ELR (cell line): ENCODE data around the gene GCNT4.
"Not testable (repeated sequence)": the region's sequence is repeated elsewhere in the genome, so short reads cannot be mapped to it uniquely, and the experiment has no call there.

Source experiments
- DNase-seq: peaks from one replicate; pipeline ENCODE4 v3.0.0-alpha.2; 2015; ENCODE audit warnings: low read depth

The GCNT4 gene

DNA sequence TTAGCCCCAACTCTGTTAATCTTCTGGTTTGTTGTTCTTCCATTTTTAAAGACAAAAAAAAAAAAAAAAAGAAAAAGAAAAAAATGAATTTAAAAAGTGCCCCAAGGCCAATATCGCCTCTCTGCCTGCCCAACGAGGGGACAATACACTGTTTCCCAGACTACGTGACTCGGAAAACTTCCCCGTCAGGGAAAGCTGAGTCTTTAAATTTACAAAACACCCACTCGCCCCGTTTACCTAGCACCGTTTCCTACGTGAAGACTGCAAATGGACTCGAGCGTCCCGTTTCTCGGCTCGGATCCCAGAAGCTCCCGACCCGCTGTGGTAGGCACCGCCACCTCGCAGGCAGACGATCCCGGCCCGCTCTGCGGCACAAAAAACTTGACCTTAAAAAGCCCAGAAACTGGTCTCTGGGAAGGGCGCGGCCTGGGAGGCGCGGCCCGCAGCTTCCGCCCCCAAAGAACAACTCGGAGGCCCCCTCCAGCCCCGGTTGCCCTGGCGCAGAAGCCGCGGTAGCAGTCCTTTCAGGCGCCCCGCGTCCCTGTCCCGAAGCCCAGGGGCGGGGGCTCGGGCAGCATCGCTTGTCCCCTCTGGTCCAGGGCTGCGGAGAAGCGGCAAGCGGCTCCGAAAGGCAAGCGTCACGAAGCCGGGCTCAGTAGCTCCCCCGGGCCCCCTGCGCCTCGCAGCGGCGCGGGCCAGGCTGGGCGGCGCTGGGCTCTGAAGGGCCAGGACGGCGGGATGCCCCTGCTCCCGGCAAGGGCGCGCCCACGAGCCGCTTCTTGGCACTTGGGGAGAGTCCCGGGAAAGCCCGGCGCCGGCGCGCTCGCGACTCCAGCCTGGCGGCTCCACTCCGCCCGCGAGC is at the start of gene GCNT4:
Gene GCNT4, minus strand, starts transcription at position 367 of the 862 bp plus-strand sequence. CDS start 22,521 bp downstream, outside the sequence.
- DNase-seq, result peak; percentile 60

DNA sequence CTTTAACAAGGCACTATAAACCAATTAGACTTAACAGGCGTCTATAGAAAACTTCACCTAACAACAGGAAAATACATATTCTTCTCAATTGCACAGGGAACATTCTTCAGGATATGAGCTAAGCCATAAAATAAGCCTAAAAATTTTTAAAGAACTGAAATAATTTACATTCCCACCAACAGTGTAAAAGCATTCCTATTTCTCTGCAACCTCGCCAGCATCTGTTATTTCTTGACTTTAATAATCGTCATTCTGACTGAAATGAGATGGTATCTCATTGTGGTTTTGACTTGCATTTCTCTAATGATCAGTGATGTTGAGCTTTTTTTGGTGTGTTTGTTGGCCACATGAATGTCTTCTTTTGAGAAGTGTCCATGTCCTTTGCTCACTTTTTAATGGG is 43.6 kb upstream of the GCNT4 start:
- peak; percentile 3 for DNase-seq

DNA sequence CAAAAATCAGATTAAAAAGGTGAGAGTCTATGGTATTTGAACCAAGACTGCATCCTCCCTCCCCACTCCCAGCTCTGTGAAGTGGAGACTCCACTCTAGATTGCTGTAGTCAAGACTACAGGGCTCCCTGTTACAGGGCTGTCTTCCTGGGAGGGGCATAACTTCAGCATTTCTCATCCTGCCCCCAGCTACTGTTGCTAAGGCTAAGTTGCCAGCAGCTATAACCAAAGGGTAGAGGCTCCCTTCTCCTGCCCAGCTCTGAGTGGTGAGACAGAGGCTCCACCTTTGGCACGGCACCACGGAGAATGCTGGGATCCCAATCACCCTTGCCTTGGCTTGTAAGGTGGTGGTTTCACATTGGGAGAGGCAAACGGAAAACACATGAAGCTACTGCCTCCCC is 39.2 kb upstream of the GCNT4 start:
- peak; percentile 58 for DNase-seq

- DNase-seq, result no peak
Measured at GRCh38 chr5:75089662-75090061, 37.3 kb upstream of the GCNT4 start.

DNA sequence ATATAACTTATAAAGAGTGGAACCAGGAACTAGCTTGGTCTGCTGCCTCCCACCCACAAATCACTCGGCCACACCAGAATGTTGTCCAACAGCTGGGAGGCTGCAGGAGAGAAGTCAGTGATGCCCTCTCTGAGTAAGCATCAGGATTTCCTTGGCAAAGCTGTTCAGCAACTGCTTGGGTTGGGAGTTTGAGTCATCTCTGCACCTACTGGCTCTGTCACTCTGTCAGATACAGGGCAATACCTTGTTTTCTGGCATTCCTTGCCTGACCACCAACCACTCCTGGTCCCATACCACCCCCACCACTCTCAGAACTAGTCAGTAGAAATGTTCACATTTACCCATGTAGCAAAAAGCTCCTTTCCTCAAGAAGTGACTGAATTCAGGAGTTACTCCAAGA is 36.8 kb upstream of the GCNT4 start:
- DNase-seq, result peak; percentile 9

DNA sequence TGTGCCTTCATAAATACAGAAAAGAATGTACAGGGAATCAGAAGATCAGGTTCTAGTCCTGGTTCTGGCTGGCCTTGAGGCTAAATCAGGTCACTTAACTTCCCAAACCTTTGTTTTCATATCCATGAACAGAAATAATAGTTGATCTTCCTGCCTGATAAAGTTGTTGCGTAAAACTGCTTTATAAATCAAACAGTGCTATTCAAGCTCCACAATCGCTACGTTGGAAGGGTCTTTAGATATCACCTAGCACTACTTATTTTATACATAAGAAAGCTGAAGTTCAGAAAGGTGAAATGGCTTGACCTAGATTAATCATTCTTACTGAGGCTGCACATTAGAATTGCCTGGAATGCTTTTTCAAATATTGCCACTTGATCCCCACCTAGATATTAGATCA is 36.3 kb upstream of the GCNT4 start:
- no peak for DNase-seq

DNA sequence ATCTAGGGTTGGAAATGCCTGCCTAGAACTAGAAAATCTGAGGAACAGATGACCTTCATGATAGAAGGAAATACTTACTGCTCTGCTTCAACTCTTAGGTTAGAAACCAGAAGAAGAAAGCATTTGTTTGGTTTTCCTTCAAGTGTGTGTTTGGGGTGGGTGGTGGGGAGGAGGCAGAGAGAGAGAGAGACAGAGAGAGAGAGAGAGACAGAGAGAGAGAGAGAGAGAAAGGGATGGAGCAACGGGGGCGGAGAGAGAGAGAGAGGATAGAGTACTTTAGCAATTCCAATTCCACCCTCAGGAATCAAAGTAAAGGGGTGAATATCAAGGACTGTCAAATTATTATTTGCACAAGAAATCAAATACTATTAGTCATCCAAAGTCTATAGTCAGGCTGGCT is 29.2 kb upstream of the GCNT4 start:
- DNase-seq, result no peak

DNA sequence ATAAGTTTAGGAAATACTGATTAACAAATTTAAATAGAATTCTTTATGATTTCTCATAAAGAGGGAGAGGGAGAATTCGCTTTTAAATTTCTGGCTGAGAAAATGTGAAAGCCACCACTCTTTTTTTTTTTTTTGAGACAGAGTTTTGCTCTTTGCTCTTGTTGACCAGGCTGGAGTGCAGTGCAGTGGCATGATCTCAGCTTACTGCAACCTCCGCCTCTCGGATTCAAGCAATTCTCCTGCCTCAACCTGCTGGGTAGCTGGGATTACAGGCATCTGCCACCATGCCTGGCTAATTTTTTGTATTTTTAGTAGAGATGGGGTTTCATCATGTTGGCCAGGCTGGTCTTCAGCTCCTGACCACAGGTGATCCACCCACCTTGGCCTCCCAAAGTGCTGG is 27.0 kb upstream of the GCNT4 start:
- DNase-seq, result not testable (repeated sequence)

- no peak for DNase-seq
Measured at GRCh38 chr5:75078027-75078426, 25.7 kb upstream of the GCNT4 start.

DNA sequence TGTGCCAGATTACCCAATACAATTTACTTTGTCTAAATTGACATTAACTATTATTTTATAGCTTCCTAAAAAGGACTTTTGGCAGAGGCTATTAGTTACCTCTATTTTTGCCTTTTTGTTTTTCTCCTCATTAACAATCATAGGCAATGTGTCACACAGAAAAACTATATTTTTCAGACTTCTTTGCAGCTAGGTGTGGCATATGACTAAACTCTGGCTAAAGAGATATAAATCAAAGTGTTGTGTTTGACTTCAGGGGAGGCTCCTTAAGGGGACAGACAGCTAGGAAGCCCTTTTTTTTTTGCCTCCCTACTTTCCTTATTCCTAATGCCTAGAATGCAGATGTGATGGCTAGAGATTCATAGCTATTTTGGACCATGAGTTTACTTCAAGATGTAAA is 19.7 kb upstream of the GCNT4 start:
- DNase-seq, result no peak

GRCh38 chr5:75071100-75071499 is 18.7 kb upstream of the GCNT4 start:
- DNase-seq, result no peak

DNA sequence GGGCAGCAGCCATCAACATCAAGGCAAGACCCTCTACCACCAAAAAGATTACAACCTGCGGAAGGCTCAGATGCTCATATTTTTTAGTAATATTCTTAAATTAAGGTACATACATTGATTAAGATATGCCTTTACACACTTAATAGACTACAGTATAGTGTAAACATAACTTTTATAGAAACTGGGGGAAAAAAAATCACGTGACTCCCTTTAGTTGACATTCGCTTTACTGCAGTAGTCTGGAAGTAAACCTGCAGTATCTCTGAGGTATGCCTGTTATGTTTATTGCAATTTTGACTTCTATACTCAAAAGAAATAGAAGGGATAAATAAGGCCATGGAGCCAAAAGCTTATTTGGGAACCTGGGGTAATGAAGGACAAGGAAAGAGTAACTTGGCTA is 15.1 kb upstream of the GCNT4 start:
- no peak for DNase-seq

GRCh38 chr5:75062925-75063531 is 10.7 kb upstream of the GCNT4 start:
- DNase-seq, result no peak

DNA sequence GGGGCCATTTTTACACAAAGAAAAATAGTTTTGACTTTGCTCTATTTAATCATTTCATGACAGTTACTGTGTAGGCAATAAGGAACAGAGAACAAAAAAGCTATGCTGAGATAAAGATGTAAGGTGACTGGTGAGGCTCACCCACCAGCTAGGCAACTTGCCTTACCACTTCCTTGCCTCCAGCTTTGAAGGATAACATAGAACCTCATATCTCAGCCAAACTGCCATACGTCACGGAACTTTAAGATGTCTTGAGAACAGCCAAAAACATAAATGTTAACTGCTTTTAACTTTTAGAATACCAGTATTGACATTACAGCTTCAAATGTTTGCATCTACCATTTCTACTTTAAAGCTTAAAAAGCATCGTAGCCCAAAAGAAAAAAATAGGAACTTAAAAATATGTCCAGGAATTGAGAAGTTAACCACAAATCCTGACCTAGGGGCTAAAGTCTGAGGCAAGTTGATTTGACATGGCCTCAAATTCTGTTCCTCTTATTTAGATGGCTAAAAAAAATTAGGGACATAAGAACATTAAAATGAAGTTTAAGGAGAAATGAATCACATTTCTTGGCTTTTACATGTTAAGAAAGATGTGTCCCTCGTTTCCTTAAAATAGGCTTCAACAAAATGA is 7.7 kb upstream of the GCNT4 start:
- DNase-seq, result no peak

DNA sequence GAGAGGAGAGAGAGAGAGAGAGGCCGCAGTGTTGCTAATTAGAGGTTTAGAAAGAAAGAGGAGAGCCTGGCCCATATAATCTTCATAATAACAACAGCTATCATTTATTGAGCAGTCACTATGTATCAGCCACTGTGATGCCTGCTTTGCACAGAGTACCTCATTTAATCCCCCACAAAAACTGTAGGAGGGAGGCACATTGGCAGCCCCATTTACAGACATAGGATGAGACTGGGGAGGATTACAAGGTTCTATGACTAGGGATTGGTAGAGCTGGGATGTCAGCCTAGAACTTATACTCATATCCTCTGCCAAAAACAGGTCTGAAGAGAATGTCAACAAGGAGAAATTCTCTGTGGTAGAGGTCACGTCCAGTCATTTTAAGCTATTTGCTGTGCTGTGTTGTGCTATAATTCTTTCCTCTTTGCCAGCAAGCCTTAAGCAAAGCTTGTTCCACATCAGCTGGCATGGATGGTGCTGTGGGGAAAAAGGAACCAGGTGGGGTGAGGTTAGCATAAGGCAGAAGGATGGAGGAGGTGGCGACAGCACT is 6.7 kb upstream of the GCNT4 start:
- no peak for DNase-seq

- DNase-seq, result peak; percentile 6
Measured at GRCh38 chr5:75057561-75057960, 5.2 kb upstream of the GCNT4 start.

DNA sequence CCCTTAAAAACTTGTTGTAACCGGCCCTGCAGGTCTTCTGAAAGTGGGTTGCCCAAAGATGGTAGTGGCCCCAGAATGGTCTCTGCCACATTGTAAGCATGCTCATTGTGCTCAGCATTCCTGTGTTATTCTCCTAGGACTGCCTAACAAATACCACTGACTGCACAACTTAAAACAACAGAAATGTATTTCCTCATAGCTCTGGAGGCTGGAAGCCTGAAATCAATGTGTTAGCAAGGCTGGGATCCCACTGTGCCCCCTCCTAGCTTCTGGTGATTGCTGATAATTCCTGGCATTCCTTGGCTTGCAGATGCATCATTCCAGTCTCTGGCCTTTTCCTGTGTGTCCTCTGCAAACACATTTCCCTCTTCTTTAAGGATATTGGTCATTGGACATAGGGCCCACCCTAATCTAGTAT is 3.4 kb upstream of the GCNT4 start:
- peak; percentile 14 for DNase-seq

DNA sequence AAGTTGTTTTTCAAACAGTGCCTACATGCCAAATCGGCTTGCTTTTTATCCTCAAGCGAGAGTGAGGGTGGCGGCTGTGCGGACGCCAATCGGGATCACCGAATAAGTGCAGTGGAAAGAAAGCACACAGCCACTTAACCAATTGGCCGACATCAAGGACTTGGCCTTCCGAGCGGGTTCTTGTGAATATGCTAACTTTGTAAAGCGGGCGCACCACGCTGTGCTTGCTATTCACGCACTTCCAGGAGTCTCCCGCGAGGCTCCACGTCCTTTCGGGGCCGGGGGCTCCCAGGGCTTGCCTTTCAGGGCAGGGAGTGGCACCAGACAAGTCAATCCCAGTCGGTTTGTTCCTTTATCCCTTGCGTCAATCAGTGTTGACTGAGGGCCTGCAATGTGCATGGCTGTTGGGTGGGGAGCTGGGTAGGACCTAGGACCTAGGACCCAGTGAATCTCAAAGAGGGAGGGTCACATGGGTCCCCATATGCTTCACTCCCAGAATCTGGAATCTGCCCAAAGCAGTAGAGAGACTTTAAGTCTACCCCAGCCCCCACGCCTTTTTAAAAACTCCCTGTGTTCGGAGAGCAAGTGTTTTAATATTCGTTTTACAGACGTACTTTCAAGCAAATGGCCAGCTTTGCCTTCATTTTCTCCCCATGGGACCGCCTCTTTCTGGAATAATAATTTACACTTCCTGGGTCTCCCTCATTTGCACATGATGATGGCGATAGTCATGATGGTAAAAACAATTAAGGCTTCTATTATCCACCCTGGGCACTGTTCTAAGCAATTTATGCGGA is 2.0 kb upstream of the GCNT4 start:
- DNase-seq, result peak; percentile 48

DNA sequence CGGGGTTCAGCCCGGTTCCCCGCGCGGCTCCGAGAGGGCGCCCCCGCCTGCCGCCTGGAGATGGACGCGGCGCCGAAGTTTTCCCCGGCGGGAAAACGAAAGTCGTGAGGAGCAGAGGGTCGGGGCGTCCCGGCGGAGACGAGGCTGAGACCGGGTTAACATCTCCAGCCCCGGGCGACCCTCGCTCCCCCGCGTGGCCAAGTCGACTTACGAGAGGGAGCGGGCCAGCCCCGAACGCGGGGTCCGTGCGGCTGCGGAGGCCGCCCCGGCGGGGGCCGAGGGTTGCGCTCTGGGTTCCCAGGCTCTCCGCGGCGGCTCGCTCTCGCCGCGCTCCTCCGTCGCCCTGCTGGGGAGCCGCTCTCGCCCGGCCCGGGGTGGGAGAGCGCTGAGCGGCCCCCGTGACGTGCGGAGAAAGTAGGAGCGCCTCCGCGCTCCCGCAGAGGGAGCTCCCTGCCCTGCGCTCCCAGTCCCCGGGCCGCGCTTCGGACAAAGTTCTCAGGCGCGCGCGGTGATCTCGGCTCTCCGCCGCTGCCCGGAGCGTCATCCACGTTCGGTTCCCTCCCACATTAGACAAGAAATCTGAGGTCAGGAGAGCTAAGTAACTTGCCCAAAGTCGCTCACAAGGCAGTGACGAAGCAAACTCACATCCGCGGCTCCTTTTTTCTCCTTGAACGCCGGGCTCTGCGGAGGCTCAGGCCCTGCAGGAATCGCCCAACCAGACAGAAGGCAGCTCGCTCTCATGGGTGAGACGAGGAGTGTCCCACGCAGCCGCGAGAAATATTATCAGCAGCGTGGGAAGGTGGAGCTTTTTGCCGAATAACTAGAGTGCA is 1.2 kb upstream of the GCNT4 start:
- DNase-seq, result peak; percentile 82

- no peak for DNase-seq
Measured at GRCh38 chr5:75053054-75053303, 621 bp upstream of the GCNT4 start.

DNA sequence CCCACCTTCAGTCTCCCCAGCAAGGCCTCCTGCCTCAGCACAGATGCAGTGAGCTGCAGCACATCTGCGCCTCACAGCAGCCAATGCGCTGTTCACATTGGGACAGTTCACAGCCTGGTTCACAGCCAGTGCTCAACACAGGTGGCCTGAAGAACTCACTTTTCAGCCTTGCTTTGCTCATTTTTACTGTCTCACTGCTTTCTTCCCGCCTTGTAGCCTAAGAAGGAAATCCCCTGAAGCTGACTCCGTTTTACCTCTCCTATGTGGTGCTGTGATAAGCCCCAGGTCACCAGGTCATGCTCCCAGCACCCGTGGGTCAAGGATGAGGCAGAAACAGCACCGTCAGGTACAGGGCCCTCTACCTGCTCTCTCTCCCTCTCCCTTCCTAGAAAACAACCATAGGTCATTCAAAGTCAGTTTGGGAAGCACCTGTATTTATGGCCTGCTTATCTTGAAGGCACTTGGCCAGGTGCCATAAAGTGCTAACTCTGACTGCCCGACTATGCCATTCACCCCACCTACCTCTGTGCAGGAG is 1.1 kb downstream of the GCNT4 start:
- no peak for DNase-seq
